Mucosa of stomach (tissue), 1 donor: Measurements from ENCODE around the gene TRPM6.

ENCODE experiments used
- H3K27me3 ChIP-seq: one replicate; pipeline ENCODE4 v1.7.0; 2013; ENCODE audit warnings: mild to moderate bottlenecking, low read length; ENCODE audit not compliant: control insufficient read depth, insufficient read depth
- H3K36me3 ChIP-seq: one replicate; pipeline ENCODE4 v1.7.0; 2013; ENCODE audit warnings: low read length; ENCODE audit not compliant: control insufficient read depth, insufficient read depth
- H3K4me1 ChIP-seq: one replicate; pipeline ENCODE4 v1.7.0; 2013; ENCODE audit warnings: mild to moderate bottlenecking, low read length; ENCODE audit not compliant: control insufficient read depth, insufficient read depth
- H3K4me3 ChIP-seq: one replicate; pipeline ENCODE4 v1.7.0; 2013; ENCODE audit warnings: low read length
- H3K9ac ChIP-seq: one replicate; pipeline ENCODE4 v1.7.0; 2013; ENCODE audit warnings: mild to moderate bottlenecking, low read length, moderate library complexity
- H3K9me3 ChIP-seq: one replicate; pipeline ENCODE4 v1.7.0; 2013; ENCODE audit warnings: mild to moderate bottlenecking, low read length, moderate library complexity; ENCODE audit not compliant: control insufficient read depth
- donor health status: Pancreatic carcinoma.

Gene TRPM6

GRCh38 chr9:74726581-74726980 is 161.1 kb downstream of the TRPM6 start:
- Histone ChIP-seq H3K36me3 (no peaks in the 10 kb centered on the region), H3K9ac (no peak overlapping the region), H3K27me3 (no peaks in the 10 kb centered on the region), H3K4me1 (no peaks in the 10 kb centered on the region), H3K9me3 (no peaks in the 10 kb centered on the region), H3K4me3 (no peak overlapping the region)

DNA sequence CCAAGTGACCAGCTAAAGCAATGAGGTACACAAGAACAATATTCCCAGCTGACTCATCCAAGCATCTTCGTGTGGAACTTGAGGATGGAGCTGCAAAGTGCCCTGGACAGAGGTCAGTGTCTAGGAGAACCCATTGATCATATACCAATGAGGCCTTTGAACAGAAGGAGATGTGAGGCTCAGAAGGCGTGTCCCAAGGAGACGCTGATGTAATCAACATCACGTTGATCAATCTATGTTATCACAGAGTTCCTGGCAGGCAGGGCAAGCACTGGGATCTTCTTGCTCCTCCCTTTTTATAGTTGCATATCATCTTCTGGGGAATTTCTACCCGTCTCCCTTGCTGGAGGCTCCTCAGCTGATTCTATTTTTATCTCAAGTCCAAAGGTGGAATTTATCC is 163.4 kb downstream of the TRPM6 start:
- no peak overlapping the region for H3K4me3 ChIP-seq
- H3K36me3 ChIP-seq = no peaks in the 10 kb centered on the region
- no peaks in the 10 kb centered on the region for H3K27me3 ChIP-seq
- H3K9me3 ChIP-seq = no peaks in the 10 kb centered on the region
- no peaks in the 10 kb centered on the region for H3K4me1 ChIP-seq
- H3K9ac ChIP-seq = no peak overlapping the region

DNA sequence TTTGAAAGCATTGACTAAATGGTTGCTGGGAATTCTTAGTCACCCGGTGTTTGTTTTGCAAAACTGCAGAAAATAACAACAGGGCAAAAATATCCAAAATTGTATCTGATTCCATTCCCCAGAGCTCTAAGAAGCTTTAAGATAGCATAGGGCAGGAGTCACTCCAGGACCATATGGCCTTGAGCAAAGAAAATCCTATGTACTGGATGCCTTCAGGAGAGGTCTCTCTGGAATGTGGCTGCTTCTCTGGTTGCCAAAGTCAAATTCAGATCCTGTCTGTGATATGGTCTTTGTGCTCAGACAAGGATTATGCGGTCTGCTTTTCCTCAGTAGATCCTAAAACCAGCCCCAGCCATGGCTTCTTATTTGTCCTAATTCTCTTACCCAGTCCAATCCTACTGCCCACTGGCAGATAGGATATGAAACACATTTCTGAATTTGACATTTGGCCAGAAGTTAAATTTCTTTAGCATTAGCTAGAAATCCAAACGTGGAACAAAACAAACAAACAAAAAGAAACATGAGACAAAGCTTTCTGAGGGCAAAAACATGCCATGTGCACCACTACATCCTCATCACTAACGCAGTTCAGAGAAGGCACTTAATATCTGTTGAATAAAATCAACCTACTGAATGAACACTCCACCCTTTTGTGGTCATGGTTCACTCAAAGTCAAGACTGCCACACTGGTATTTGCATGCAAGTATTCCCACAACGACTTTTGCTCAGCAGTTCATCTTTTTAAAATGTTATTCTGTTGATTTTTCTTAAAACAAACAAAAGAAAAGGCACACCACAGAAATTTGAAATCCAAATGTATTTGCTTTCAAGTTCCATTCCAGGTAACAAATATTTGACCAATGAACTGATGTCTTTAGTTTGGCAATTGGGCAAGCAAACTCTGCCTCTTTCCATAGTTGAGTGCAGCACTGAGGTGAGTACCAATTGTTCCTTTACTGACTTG is 165.7 kb downstream of the TRPM6 start:
- H3K4me1 ChIP-seq = no peaks in the 10 kb centered on the region
- no peaks in the 10 kb centered on the region for H3K9me3 ChIP-seq
- no peak overlapping the region for H3K4me3 ChIP-seq
- no peaks in the 10 kb centered on the region for H3K36me3 ChIP-seq
- H3K9ac ChIP-seq = no peak overlapping the region
- H3K27me3 ChIP-seq = no peaks in the 10 kb centered on the region

DNA sequence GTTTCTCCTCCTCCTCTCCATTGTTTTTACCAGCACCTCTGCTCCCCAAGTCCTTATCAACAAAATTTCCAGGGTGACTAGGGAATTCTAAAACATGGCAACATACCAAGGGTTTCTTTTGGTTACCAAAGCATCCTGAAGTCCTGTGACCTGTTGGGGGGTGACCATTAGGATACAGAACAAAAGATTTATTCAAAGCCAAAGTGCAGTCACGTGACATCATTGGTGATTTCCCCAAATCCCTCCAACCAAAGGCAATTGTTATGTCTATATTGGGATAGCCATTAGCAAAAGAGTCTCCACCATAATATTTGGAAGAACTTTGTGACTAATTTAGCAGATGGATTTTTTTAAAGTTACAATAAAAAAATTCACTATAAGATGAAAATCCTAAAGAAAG is 168.4 kb downstream of the TRPM6 start:
- no peaks in the 10 kb centered on the region for H3K36me3 ChIP-seq
- no peak overlapping the region for H3K4me3 ChIP-seq
- no peaks in the 10 kb centered on the region for H3K27me3 ChIP-seq
- H3K9me3 ChIP-seq = no peaks in the 10 kb centered on the region
- no peak overlapping the region for H3K9ac ChIP-seq
- H3K4me1 ChIP-seq = no peaks in the 10 kb centered on the region

DNA sequence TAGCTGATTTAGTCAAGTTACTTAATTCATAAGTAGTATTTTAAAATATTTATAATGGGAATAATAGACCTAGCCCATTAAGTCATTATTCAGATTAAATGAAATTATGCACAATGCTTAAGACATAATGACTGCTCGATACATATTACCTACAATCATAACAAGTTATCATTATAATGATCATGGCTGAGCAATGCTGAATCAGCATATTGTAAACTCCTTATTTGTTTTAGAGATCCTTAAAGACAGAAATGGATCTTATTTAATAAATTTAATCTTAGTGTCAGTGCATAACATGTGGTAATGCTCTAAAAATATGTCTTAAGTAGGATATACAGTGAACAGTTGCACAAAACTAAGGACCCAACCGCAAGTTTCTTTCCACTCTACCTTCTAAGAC is 169.0 kb downstream of the TRPM6 start:
- H3K4me3 ChIP-seq = no peak overlapping the region
- H3K27me3 ChIP-seq = no peaks in the 10 kb centered on the region
- H3K9ac ChIP-seq = no peak overlapping the region
- H3K9me3 ChIP-seq = no peaks in the 10 kb centered on the region
- no peaks in the 10 kb centered on the region for H3K36me3 ChIP-seq
- no peaks in the 10 kb centered on the region for H3K4me1 ChIP-seq

DNA sequence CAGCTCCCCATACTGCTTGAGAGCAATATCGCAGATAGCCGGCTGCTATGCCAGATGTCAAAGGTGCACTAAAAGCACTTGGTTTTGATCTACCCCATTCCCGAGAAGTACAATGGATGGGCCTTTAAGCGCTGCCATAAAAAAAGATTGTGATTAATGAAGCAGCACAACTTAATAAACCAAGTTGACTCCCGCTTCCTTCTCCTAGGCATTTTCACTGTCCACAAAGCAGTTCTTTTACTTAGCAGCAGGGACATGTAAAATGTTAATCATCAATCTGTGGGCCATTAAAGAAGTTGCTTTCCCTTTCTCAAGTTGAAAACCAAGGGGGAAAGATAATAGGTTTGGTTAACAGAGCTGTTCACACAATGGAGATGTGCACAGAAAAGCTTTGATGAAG is 176.4 kb downstream of the TRPM6 start:
- H3K9ac ChIP-seq = no peak overlapping the region
- H3K4me3 ChIP-seq = no peak overlapping the region
- no peaks in the 10 kb centered on the region for H3K9me3 ChIP-seq
- no peaks in the 10 kb centered on the region for H3K27me3 ChIP-seq
- H3K4me1 ChIP-seq = no peaks in the 10 kb centered on the region
- no peaks in the 10 kb centered on the region for H3K36me3 ChIP-seq

GRCh38 chr9:74697535-74697934 is 190.2 kb downstream of the TRPM6 start:
- no peaks in the 10 kb centered on the region for H3K36me3 ChIP-seq
- H3K27me3 ChIP-seq = no peaks in the 10 kb centered on the region
- H3K4me3 ChIP-seq = no peak overlapping the region
- H3K4me1 ChIP-seq = no peaks in the 10 kb centered on the region
- no peaks in the 10 kb centered on the region for H3K9me3 ChIP-seq
- H3K9ac ChIP-seq = no peak overlapping the region

DNA sequence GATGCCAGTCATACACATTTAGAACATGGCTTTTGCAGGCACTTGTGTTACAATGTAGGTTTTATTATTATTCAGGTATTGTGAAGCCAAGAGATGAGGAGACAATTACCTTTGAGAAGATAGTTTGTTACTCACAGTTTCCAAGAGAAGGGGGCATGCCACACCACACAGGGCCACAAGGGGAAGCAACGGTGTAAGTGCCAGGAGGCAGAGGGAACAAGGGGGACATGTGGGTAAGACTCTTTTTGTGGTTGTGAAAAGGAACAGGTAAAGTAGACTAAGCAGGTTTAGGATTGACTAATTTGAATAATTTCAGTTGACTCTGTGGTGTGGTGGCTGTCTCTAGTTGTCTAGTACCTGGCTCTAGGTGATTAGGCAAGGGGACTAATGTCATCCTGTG is 191.2 kb downstream of the TRPM6 start:
- Histone ChIP-seq H3K9ac (no peak overlapping the region), H3K4me1 (no peaks in the 10 kb centered on the region), H3K27me3 (no peaks in the 10 kb centered on the region), H3K4me3 (no peak overlapping the region), H3K36me3 (no peaks in the 10 kb centered on the region), H3K9me3 (no peaks in the 10 kb centered on the region)

DNA sequence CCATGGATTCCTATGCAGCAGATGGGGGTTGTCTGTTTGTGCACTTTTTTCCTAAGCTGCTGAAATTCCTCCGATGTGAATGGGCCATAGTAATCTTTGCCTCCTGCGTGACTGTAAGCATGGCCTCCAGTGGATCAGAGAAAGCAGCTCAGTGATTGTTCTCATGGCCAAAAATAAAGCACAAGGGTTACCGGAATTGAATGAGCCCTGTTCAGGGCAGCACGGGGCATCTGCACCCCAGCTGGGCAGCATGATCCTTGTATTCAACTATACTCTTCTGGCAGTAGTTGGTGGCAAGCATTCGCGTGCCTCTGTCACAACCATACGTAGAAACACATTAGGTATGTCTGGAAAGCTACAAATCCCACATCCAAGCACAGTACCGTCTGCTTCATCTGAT is 196.7 kb downstream of the TRPM6 start:
- H3K9ac ChIP-seq = no peak overlapping the region
- no peaks in the 10 kb centered on the region for H3K9me3 ChIP-seq
- H3K4me1 ChIP-seq = no peaks in the 10 kb centered on the region
- no peak overlapping the region for H3K4me3 ChIP-seq
- no peaks in the 10 kb centered on the region for H3K36me3 ChIP-seq
- no peaks in the 10 kb centered on the region for H3K27me3 ChIP-seq

DNA sequence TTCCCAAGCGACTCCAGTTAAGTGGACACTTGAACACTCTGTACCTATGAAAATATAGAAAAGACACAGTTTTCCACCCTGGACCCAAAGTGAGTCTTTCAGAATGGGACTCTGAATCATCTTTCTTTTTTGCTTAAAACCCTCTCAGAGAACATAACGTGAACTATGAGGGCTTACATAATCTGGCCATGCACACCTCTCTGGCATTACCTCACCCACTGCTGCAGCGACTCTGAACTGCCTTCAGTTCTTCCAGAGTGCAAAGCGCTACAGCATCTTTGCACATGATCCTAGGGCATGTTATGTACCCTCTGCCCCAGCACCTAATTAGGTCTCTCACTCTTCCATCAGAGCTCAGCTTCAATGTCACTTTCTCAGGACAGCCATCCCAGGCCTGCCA is 204.4 kb downstream of the TRPM6 start:
- H3K4me3 ChIP-seq = no peak overlapping the region
- H3K9ac ChIP-seq = no peak overlapping the region
- no peaks in the 10 kb centered on the region for H3K27me3 ChIP-seq
- H3K4me1 ChIP-seq = no peaks in the 10 kb centered on the region
- no peaks in the 10 kb centered on the region for H3K36me3 ChIP-seq
- H3K9me3 ChIP-seq = no peaks in the 10 kb centered on the region

DNA sequence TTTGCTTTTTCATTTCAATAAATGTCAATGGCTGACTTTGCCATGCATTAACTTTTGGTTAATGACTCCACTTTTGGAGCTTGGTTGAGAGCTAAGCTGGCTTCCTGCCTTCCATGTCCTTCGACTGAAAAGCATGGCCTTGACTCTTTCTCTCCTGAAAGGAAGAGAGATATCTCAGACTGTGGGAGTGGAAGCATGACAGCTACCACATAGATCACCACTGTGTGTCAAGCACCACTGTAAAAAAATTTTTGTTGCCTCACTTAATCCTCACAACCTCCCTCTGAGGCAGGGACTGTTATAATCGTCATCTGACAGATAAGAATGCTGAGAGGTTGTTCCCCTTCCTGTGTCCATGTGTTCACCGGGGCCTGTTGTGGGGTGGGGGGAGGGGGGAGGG is 205.8 kb downstream of the TRPM6 start:
- Histone ChIP-seq H3K9me3 (no peaks in the 10 kb centered on the region), H3K36me3 (no peaks in the 10 kb centered on the region), H3K27me3 (no peaks in the 10 kb centered on the region), H3K9ac (no peak overlapping the region), H3K4me3 (no peak overlapping the region), H3K4me1 (no peaks in the 10 kb centered on the region)

DNA sequence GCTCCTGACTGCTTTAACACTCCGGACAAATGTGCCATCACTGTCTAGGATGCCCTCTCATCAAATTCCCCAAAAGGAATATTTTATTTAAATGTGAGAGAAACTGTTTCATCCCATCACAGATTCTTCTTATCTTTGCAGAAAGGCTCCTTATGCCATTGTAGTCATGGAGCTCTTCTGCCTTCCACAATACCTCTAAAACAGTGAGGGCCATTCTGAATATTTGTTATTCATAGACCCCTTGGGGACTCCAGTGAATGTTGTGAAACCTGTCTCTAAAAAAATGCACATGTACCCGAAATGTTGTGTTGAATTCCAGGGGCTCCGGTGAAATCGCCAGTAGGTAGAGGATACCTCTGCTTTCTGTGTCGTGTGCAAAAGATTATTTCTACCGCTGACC is 213.6 kb downstream of the TRPM6 start:
- Histone ChIP-seq H3K36me3 (no peaks in the 10 kb centered on the region), H3K4me3 (no peak overlapping the region), H3K27me3 (no peaks in the 10 kb centered on the region), H3K9ac (no peak overlapping the region), H3K4me1 (no peaks in the 10 kb centered on the region), H3K9me3 (no peaks in the 10 kb centered on the region)
